Uterus (tissue), 4 donors: Measurements from ENCODE around the gene VSIG8. TPM values are rescaled to one million over a fixed set of nuclear protein-coding genes. Genes with fewer than 3 reads are reported as not detected.

Source experiments
- DNase-seq, 2 donors: peaks; one replicate each; pipeline ENCODE4 v3.0.0-alpha.2; 2019 to 2020
- H3K27ac ChIP-seq, 2 donors: fragments of 200-600 bp; sonication (generic); 1 replicate in 1 of 2; 2 replicates in 1 of 2; pipeline ENCODE4 v1.5.1; 2016 to 2018
- H3K27me3 ChIP-seq, 2 donors: fragments of 200-600 bp; sonication (generic); one replicate each; pipeline ENCODE4 v1.5.1; 2018 to 2019; ENCODE audit warnings: control low read depth in 1 of 2
- H3K36me3 ChIP-seq, 2 donors: fragments of 200-600 bp; sonication (generic); one replicate each; pipeline ENCODE4 v1.5.1; 2019; ENCODE audit warnings: control low read depth in 1 of 2
- H3K4me1 ChIP-seq, 2 donors: fragments of 200-600 bp; sonication (generic); one replicate each; pipeline ENCODE4 v1.5.1; 2018 to 2019; ENCODE audit warnings: control low read depth in 1 of 2
- H3K4me3 ChIP-seq, 2 donors: fragments of 200-600 bp; sonication (generic); 1 replicate in 1 of 2; 2 replicates in 1 of 2; pipeline ENCODE4 v1.5.1; 2018 to 2019; ENCODE audit warnings: mild to moderate bottlenecking in 1 of 2
- H3K9me3 ChIP-seq, 2 donors: fragments of 200-600 bp; sonication (generic); one replicate each; pipeline ENCODE4 v1.5.1; 2019; ENCODE audit warnings: control low read depth in 1 of 2
- CTCF ChIP-seq, 4 experiments: fragments of 200-600 bp in 2 of 4; fragments of 450-650 bp in 2 of 4; sonication (generic) in 2 of 4; IDR thresholded peaks; one replicate each; pipeline ENCODE4 v1.5.1; 2016 to 2019; ENCODE audit warnings: antibody characterized with exemption in 4 of 4, mild to moderate bottlenecking in 2 of 4, moderate library complexity in 1 of 4
- POLR2A ChIP-seq, 2 donors: fragments of 450-650 bp; IDR thresholded peaks; one replicate each; pipeline ENCODE4 v1.6.1; 2016; ENCODE audit warnings: antibody characterized with exemption in 2 of 2, mild to moderate bottlenecking in 1 of 2, moderate library complexity in 1 of 2
- intact Hi-C: fragments of 100-400 bp; cut with DNase I; formaldehyde crosslinking; loops from one replicate; pipeline ENCODE4 v1.15.1; 2023; ENCODE audit warnings: low total_unique reads
- total RNA-seq, 4 donors: library from RNA; depleted of rRNA in 3 of 4; stranded (reverse); fragments of >200 nt in 3 of 4; gene quantifications; one replicate each; pipeline versions ENCODE4 v1.1.0 to v1.2.4, GENCODE V29; 2014 to 2023
- donor health status: DM: yes; HTN: yes; CAD: no.

Gene VSIG8
- total RNA-seq, 4 donors from 2014 or later = 0.37 TPM; not detected in 3

DNA sequence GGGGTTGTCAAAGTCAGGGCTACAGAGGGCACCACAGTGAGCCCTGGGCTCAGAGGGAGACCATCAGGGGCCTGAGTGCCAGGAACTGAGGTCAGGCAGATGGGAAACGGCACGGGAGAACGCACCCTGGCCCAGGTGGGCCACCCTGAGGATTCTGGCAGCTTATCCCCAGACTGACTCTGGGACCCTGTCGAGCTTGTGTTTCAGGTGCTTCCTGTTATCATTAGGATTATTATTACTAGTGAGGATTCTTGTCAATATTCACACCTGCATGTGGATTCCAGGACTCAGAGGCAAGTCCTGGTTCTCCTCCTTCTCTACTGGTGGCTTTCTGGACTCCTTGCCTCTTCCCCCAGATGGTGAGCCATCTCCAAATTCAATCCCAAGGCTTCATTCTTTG is 15.2 kb downstream of the VSIG8 start:
- no peaks in the 10 kb centered on the region for H3K9me3 ChIP-seq
- intact Hi-C loops = no loop called here
- no peaks in the 10 kb centered on the region for H3K27me3 ChIP-seq
- no peak overlapping the region for H3K4me3 ChIP-seq
- no peak overlapping the region for H3K27ac ChIP-seq
- no peaks in the 10 kb centered on the region for H3K36me3 ChIP-seq
- TF ChIP-seq POLR2A (IDR thresholded peaks at IDR 0.05) (no peak), CTCF (IDR thresholded peaks at IDR 0.05) (no peak)
- no peaks in the 10 kb centered on the region for H3K4me1 ChIP-seq
- DNase-seq = no peak

DNA sequence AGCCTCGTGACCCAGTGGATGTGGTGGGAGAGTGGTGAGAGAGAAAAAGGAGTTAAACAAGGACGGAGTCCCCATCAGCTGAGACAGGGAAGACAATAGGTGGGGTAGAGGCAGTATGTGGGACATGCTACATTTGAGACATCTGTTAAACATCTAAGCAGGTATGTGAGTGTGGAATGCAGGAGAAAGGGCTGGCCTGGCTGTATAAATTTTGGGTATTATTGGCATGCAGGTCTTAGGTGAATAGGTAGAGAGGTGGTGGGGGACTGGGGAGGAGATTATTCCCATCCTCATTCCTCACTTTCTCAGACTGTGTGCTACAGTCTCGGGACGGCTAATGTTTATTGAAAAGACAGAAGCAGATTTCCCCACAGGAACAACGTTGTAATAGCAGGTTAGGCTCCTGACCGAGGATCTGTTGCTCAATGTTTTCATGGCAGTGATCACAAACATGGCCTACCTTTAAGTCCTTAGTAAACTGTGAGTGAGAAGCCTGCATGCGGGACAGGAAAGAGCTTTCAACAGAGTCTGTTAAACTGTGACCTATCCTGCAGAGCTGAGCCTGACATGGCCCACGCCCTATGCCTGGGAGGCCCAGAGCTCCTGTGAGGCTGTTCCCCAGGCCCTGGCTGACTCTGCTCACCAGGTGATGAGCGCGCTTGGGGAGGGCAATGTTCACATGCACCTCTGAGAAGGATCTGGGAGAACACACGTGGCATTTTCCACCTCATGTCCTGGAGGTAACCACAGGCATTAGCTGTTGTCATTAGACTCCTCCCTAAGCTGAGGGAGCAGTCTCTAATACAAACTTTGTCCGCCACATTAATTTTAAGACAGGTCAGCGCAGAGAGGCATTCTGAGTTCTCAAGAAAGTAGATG is 16.5 kb downstream of the VSIG8 start:
- DNase-seq = no peak
- TF ChIP-seq POLR2A (IDR thresholded peaks at IDR 0.05) (no peak), CTCF (IDR thresholded peaks at IDR 0.05) (no peak)
- no peak overlapping the region for H3K4me3 ChIP-seq
- no peak overlapping the region for H3K27ac ChIP-seq
- no peaks in the 10 kb centered on the region for H3K27me3 ChIP-seq
- H3K4me1 ChIP-seq = no peaks in the 10 kb centered on the region
- intact Hi-C loops = no loop called here
- no peaks in the 10 kb centered on the region for H3K9me3 ChIP-seq
- H3K36me3 ChIP-seq = no peaks in the 10 kb centered on the region

- DNase-seq = no peak
- H3K27me3 ChIP-seq = no peaks in the 10 kb centered on the region
- H3K4me3 ChIP-seq = no peak overlapping the region
- TF ChIP-seq CTCF (IDR thresholded peaks at IDR 0.05) (no peak), POLR2A (IDR thresholded peaks at IDR 0.05) (no peak)
- no peaks in the 10 kb centered on the region for H3K4me1 ChIP-seq
- intact Hi-C loops = no loop called here
- no peaks in the 10 kb centered on the region for H3K9me3 ChIP-seq
- no peak overlapping the region for H3K27ac ChIP-seq
- H3K36me3 ChIP-seq = no peaks in the 10 kb centered on the region
These were observed 19.0 kb downstream of the VSIG8 start for GRCh38 chr1:159843459-159843858.

DNA sequence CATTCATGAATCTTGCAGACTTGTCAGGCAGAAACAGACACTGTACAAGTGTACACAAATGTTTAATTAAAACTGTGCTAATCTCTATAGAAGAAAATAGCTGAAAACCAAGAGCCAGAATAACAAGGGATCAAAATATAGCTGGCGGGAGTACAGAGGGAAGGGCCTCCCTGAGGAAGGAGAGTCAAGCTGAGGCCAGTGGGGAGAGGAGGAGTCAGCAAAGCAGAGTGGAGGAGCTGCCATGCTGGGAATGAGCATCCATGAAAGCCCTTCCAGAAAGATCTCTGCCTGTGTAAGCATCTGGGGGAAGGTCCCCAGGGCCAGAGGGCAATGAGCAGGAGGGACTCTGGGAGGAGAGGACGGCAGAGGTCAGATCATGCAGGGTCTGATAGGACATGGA is 20.7 kb downstream of the VSIG8 start:
- TF ChIP-seq POLR2A (IDR thresholded peaks at IDR 0.05) (no peak), CTCF (IDR thresholded peaks at IDR 0.05) (no peak)
- DNase-seq = no peak
- Histone ChIP-seq H3K27me3 (no peaks in the 10 kb centered on the region), H3K9me3 (no peaks in the 10 kb centered on the region), H3K27ac (no peak overlapping the region), H3K36me3 (no peaks in the 10 kb centered on the region), H3K4me3 (no peak overlapping the region), H3K4me1 (no peaks in the 10 kb centered on the region)
- intact Hi-C loops = no loop called here

DNA sequence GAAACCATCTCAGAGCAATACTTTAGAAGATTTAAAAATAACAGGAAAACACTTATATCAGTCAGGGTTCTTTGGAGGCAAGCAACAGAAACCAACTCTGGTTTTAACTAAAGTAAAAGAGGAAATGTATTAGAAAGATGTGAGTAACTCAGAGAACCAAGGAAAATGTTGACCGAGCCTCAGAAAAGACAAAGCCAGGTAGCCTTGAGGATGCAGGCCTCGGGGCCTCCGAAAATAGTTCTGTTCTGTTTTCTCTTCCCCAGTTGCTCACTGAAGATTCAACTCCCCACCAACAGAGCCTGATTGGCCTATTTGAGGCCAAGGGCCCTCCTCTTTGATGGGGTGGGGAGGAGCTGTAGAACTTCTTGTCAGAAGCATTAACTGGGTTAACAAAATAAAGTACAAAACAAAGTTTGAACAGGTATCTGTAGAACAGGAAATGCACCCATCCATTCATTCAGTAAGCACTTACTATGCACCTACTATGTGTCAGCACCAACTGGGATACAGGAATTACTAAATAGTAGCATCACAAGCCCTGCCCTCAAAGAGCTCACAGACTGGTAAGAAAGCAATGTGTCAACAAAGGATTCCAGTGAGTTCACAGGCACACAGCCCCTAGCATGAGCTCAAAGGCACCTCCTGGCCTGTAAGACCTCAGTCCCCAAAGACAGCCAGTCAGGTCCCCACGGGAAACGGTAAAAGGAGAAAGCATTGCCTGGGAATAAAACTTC is 23.2 kb downstream of the VSIG8 start:
- Histone ChIP-seq H3K36me3 (no peaks in the 10 kb centered on the region), H3K27me3 (no peaks in the 10 kb centered on the region), H3K27ac (no peak overlapping the region), H3K4me3 (no peak overlapping the region), H3K4me1 (no peaks in the 10 kb centered on the region), H3K9me3 (no peaks in the 10 kb centered on the region)
- TF ChIP-seq CTCF (IDR thresholded peaks at IDR 0.05) (no peak), POLR2A (IDR thresholded peaks at IDR 0.05) (no peak)
- no peak for DNase-seq
- intact Hi-C loops = no loop called here
